Measurements from ENCODE around the gene SFRP2. TPM values are rescaled to one million over a fixed set of nuclear protein-coding genes. Genes with fewer than 3 reads are reported as not detected.

The SFRP2 gene
- total RNA-seq, 1 donor from 2014 or later, result 71.3 TPM

Other genes with a start within 250 kb of the SFRP2 start
- gene TLR2, start 104.8 kb downstream of the SFRP2 start, total RNA-seq (ENCODE audit: insufficient read depth, low replicate concordance), result 16.4 TPM
- gene RNF175, start 29.1 kb downstream of the SFRP2 start, total RNA-seq (ENCODE audit: insufficient read depth, low replicate concordance), result 1.7 TPM